GM23338 (cell line): ENCODE results near the gene UBE2G2. TPM values are rescaled to one million over a fixed set of nuclear protein-coding genes. Genes with fewer than 3 reads are reported as not detected.

Experiments
- ATAC-seq: fragments of 200-7000 bp; cut with Tn5 transposase; 3 replicates; pipeline ENCODE4 v1.9.1; 2020
- DNase-seq: peaks from one replicate; pipeline ENCODE4 v3.0.0-alpha.2; 2015; ENCODE audit warnings: low spot score
- H2AFZ ChIP-seq: fragments of 200-600 bp; sonication (generic); 2 replicates; pipeline ENCODE4 v1.8.0; 2016; ENCODE audit warnings: antibody characterized with exemption, mild to moderate bottlenecking, moderate library complexity
- H3F3A ChIP-seq: fragments of 200-600 bp; sonication (generic); replicated peaks from 2 replicates; pipeline ENCODE4 v1.8.0; 2017; ENCODE audit warnings: antibody characterized with exemption, mixed run types, low read depth
- H3K27ac ChIP-seq: fragments of 200-600 bp; sonication (generic); 2 replicates; pipeline ENCODE4 v1.6.1; 2016; ENCODE audit warnings: low read depth
- H3K27me3 ChIP-seq: fragments of 200-600 bp; sonication (generic); 2 replicates; pipeline ENCODE4 v1.8.0; 2016; ENCODE audit warnings: mild to moderate bottlenecking, mixed run types, moderate library complexity; ENCODE audit not compliant: insufficient read depth
- H3K36me3 ChIP-seq: fragments of 200-600 bp; sonication (generic); 2 replicates; pipeline ENCODE4 v1.8.0; 2016; ENCODE audit warnings: mild to moderate bottlenecking; ENCODE audit not compliant: insufficient read depth
- H3K4me1 ChIP-seq: fragments of 200-600 bp; sonication (generic); 2 replicates; pipeline ENCODE4 v1.8.0; 2016; ENCODE audit warnings: mild to moderate bottlenecking, moderate library complexity; ENCODE audit not compliant: insufficient read depth
- H3K4me2 ChIP-seq: fragments of 200-600 bp; sonication (generic); 2 replicates; pipeline ENCODE4 v1.7.1; 2017; ENCODE audit warnings: mixed run types
- H3K4me3 ChIP-seq: fragments of 200-600 bp; sonication (generic); 2 replicates; pipeline ENCODE4 v1.6.1; 2016; ENCODE audit warnings: mixed run types
- H3K79me2 ChIP-seq: fragments of 200-600 bp; sonication (generic); replicated peaks from 2 replicates; pipeline ENCODE4 v1.8.0; 2017; ENCODE audit warnings: mild to moderate bottlenecking; ENCODE audit not compliant: insufficient read depth
- H3K9me2 ChIP-seq: fragments of 200-600 bp; sonication (generic); 2 replicates; pipeline ENCODE4 v1.8.0; 2017; ENCODE audit not compliant: insufficient read depth
- H4K20me1 ChIP-seq: fragments of 200-600 bp; sonication (generic); replicated peaks from 2 replicates; pipeline ENCODE4 v1.8.0; 2017; ENCODE audit warnings: mild to moderate bottlenecking; ENCODE audit not compliant: insufficient read depth
- H3K27ac Mint-ChIP-seq: 2 replicates; pipeline ENCODE4 v1.8.0; 2020; ENCODE audit warnings: inconsistent platforms, mild to moderate bottlenecking, moderate library complexity, mixed read lengths
- H3K27me3 Mint-ChIP-seq: 3 replicates; pipeline ENCODE4 v1.8.0; 2022; ENCODE audit warnings: low read depth, mild to moderate bottlenecking, moderate library complexity, mixed read lengths, inconsistent platforms; ENCODE audit not compliant: insufficient read depth, poor library complexity
- H3K36me3 Mint-ChIP-seq: 3 replicates; pipeline ENCODE4 v1.8.0; 2021; ENCODE audit warnings: low read depth, mild to moderate bottlenecking, inconsistent platforms, moderate library complexity, mixed read lengths
- H3K4me1 Mint-ChIP-seq: 3 replicates; pipeline ENCODE4 v1.8.0; 2020; ENCODE audit warnings: mild to moderate bottlenecking, inconsistent platforms, mixed read lengths
- H3K4me3 Mint-ChIP-seq: 3 replicates; pipeline ENCODE4 v1.8.0; 2021; ENCODE audit warnings: moderate library complexity, mild to moderate bottlenecking, inconsistent platforms, mixed read lengths
- H3K9me3 Mint-ChIP-seq: 3 replicates; pipeline ENCODE4 v1.8.0; 2020; ENCODE audit warnings: moderate library complexity, mild to moderate bottlenecking, inconsistent platforms, mixed read lengths
- CREB1 ChIP-seq: fragments of 250-450 bp; sonication (Bioruptor Pico); IDR thresholded peaks from 2 replicates; pipeline ENCODE4 v1.5.0; 2020; ENCODE audit warnings: low read depth, mild to moderate bottlenecking, moderate library complexity
- CTCF ChIP-seq, 2 experiments: fragments of 200-600 bp in 1 of 2; sonication (generic) in 1 of 2; conservative IDR thresholded peaks; 2 replicates each; pipeline versions ENCODE4 v1.5.1 to v1.6.1; 2016 to 2017; ENCODE audit warnings: antibody characterized with exemption in 2 of 2, low read depth in 2 of 2, mild to moderate bottlenecking in 2 of 2, moderate library complexity in 1 of 2
- ETS1 ChIP-seq: IDR thresholded peaks from 2 replicates; pipeline ENCODE4 v1.6.1; 2016; ENCODE audit warnings: antibody characterized with exemption
- EZH2 ChIP-seq: fragments of 200-600 bp; sonication (generic); IDR thresholded peaks from one replicate; pipeline ENCODE4 v1.8.0; 2017; ENCODE audit warnings: antibody characterized with exemption, mild to moderate bottlenecking, low read depth; ENCODE audit not compliant: unreplicated experiment
- EZH2phosphoT487 ChIP-seq: fragments of 200-600 bp; sonication (generic); IDR thresholded peaks from one replicate; pipeline ENCODE4 v1.8.1; 2018; ENCODE audit warnings: antibody characterized with exemption; ENCODE audit not compliant: unreplicated experiment
- JUNB ChIP-seq: IDR thresholded peaks from one replicate; pipeline ENCODE4 v1.6.1; 2016; ENCODE audit warnings: antibody characterized with exemption; ENCODE audit not compliant: unreplicated experiment
- NANOG ChIP-seq: IDR thresholded peaks from 2 replicates; pipeline ENCODE4 v1.6.1; 2016; ENCODE audit warnings: antibody characterized with exemption, borderline replicate concordance
- POLR2AphosphoS5 ChIP-seq: IDR thresholded peaks from 2 replicates; pipeline ENCODE4 v1.6.1; 2016; ENCODE audit warnings: antibody characterized with exemption, low read depth
- REST ChIP-seq: IDR thresholded peaks from one replicate; pipeline ENCODE4 v1.6.1; 2018; ENCODE audit warnings: antibody characterized with exemption; ENCODE audit not compliant: unreplicated experiment
- STAT1 ChIP-seq: IDR thresholded peaks from one replicate; pipeline ENCODE4 v1.6.1; 2016; ENCODE audit warnings: antibody characterized with exemption; ENCODE audit not compliant: unreplicated experiment
- ZNF114 ChIP-seq: fragments of 250-450 bp; sonication (Bioruptor Pico); IDR thresholded peaks from 2 replicates; pipeline ENCODE4 v1.5.0; 2020; ENCODE audit warnings: mild to moderate bottlenecking, moderate library complexity
- ZNF331 ChIP-seq: fragments of 250-450 bp; sonication (Bioruptor Pico); IDR thresholded peaks from 2 replicates; pipeline ENCODE4 v1.5.0; 2020; ENCODE audit warnings: low read depth, mild to moderate bottlenecking, moderate library complexity
- ZNF462 ChIP-seq: fragments of 250-450 bp; sonication (Bioruptor Pico); IDR thresholded peaks from 2 replicates; pipeline ENCODE4 v1.5.0; 2020; ENCODE audit warnings: mild to moderate bottlenecking, moderate library complexity
- polyA plus RNA-seq: library from polyadenylated mRNA; unstranded; fragments of >200 nt; fragmentation: Nextera tagmentation; extraction: Ambion mirVana; gene quantifications from 2 replicates; pipeline ENCODE4 v1.2.1, GENCODE V29; 2016
- total RNA-seq: library from RNA; depleted of rRNA; stranded (reverse); fragments of >200 nt; shearing (Covaris generic); gene quantifications from 2 replicates; pipeline ENCODE4 v1.2.3, GENCODE V29; 2014

Gene UBE2G2
- total and polyA plus RNA-seq, 2 experiments from 2014 or later, result 66.4 to 100 TPM

- Mint-ChIP-seq H3K9me3 (peaks cover 35% of the 10 kb centered on the region), H3K4me3 (no peak overlapping the region), H3K4me1 (peaks cover 41% of the 10 kb centered on the region), H3K36me3 (peaks cover 16% of the 10 kb centered on the region; the same call in 1 of the 3 replicates), H3K27me3 (peaks cover 9% of the 10 kb centered on the region), H3K27ac (no peak overlapping the region)
- no peaks in the 10 kb centered on the region for H4K20me1 ChIP-seq
- ATAC-seq (no peak), DNase-seq (no peak)
- H3K27ac ChIP-seq, result no peak overlapping the region
- no peaks in the 10 kb centered on the region; the same call in 1 of the 2 replicates for H3K9me2 ChIP-seq
- H3K27me3 ChIP-seq, result no peaks in the 10 kb centered on the region
- H3K4me2 ChIP-seq, result peak overlapping the region; percentile 64; the same call in 1 of the 2 replicates
- peaks cover 33% of the 10 kb centered on the region for H3K4me1 ChIP-seq
- no peaks in the 10 kb centered on the region for H3K79me2 ChIP-seq
- H3K4me3 ChIP-seq, result no peak overlapping the region
- TF ChIP-seq CREB1 (CRISPR knock-in tag), result no peak
- TF ChIP-seq JUNB, result no peak
- TF ChIP-seq EZH2, result no peak
- no peak for TF ChIP-seq EZH2phosphoT487
- no peak for TF ChIP-seq ETS1
- no peak for TF ChIP-seq STAT1
- no peak for TF ChIP-seq POLR2AphosphoS5
- no peak for TF ChIP-seq ZNF114 (CRISPR knock-in tag)
- TF ChIP-seq ZNF462 (CRISPR knock-in tag), result no peak
- no peak for TF ChIP-seq NANOG
- TF ChIP-seq ZNF331 (CRISPR knock-in tag), result no peak
- no peak for TF ChIP-seq REST
- no peak for TF ChIP-seq CTCF (conservative IDR thresholded peaks at IDR 0.05; ENCODE audit: low read depth in 2 of 2)
- H3K36me3 ChIP-seq, result no peaks in the 10 kb centered on the region; the same call in 1 of the 2 replicates
- peaks cover 7% of the 10 kb centered on the region; the same call in 1 of the 2 replicates for H3F3A ChIP-seq
- no peak overlapping the region for H2AFZ ChIP-seq
These were observed 51.6 kb downstream of the UBE2G2 start for GRCh38 chr21:44749759-44750674.
